8988T (cell line): ENCODE measurements around the gene GPR17.

Source experiments
- DNase-seq: peaks from one replicate; pipeline ENCODE4 v3.0.0; 2011

Gene GPR17

GRCh38 chr2:127630864-127631540, 15.0 kb upstream of the GPR17 start:
- DNase-seq, result no peak

GRCh38 chr2:127631541-127631996, 14.4 kb upstream of the GPR17 start:
- no peak for DNase-seq

GRCh38 chr2:127631997-127632581, 13.9 kb upstream of the GPR17 start:
- no peak for DNase-seq

- DNase-seq, result no peak
Measured at GRCh38 chr2:127632592-127633489, 13.1 kb upstream of the GPR17 start.

- no peak for DNase-seq
Measured at GRCh38 chr2:127633556-127634065, 12.3 kb upstream of the GPR17 start.

- no peak for DNase-seq
Measured at GRCh38 chr2:127634066-127634617, 11.8 kb upstream of the GPR17 start.

GRCh38 chr2:127634626-127635379, 11.2 kb upstream of the GPR17 start:
- DNase-seq, result no peak

GRCh38 chr2:127635380-127636237, 10.3 kb upstream of the GPR17 start:
- DNase-seq, result no peak

GRCh38 chr2:127636248-127637235, 9.4 kb upstream of the GPR17 start:
- DNase-seq, result no peak

- DNase-seq, result no peak
Measured at GRCh38 chr2:127637236-127637630, 8.7 kb upstream of the GPR17 start.

- DNase-seq, result peak; percentile 96
Measured at GRCh38 chr2:127637725-127638252, 8.2 kb upstream of the GPR17 start.

GRCh38 chr2:127638361-127639110, 7.4 kb upstream of the GPR17 start:
- no peak for DNase-seq

- DNase-seq, result no peak
Measured at GRCh38 chr2:127639111-127639474, 6.9 kb upstream of the GPR17 start.

- DNase-seq, result peak; percentile 86
Measured at GRCh38 chr2:127640082-127641072, 5.6 kb upstream of the GPR17 start.

GRCh38 chr2:127641133-127641532, 4.8 kb upstream of the GPR17 start:
- no peak for DNase-seq

GRCh38 chr2:127641846-127642507, 4.0 kb upstream of the GPR17 start:
- no peak for DNase-seq

- DNase-seq, result no peak
Measured at GRCh38 chr2:127642706-127643438, 3.1 kb upstream of the GPR17 start.
